Activated CD8-positive, alpha-beta memory T cell treated with anti-CD3 and anti-CD28 coated beads for 24 hours (primary cell): ENCODE data around the gene MTMR3.

Experiments used
- DNase-seq: peaks from one replicate; pipeline ENCODE4 v3.0.0-alpha.2; 2020

The MTMR3 gene

GRCh38 chr22:30005213-30005857 is 122.4 kb downstream of the MTMR3 start:
- DNase-seq: peak; percentile 87

GRCh38 chr22:30007361-30007760 is 124.4 kb downstream of the MTMR3 start:
- DNase-seq: no peak

GRCh38 chr22:30008401-30008800 is 125.4 kb downstream of the MTMR3 start:
- no peak for DNase-seq

- DNase-seq: no peak
These were observed 126.5 kb downstream of the MTMR3 start for GRCh38 chr22:30009478-30009877.

GRCh38 chr22:30010789-30011405 is 127.9 kb downstream of the MTMR3 start:
- DNase-seq: no peak

GRCh38 chr22:30013201-30013600 is 130.2 kb downstream of the MTMR3 start:
- no peak for DNase-seq

- DNase-seq: no peak
These were observed 131.3 kb downstream of the MTMR3 start for GRCh38 chr22:30014244-30014643.

GRCh38 chr22:30015229-30015797 is 132.3 kb downstream of the MTMR3 start:
- DNase-seq: no peak

- no peak for DNase-seq
These were observed 132.9 kb downstream of the MTMR3 start for GRCh38 chr22:30015846-30016245.

- DNase-seq: no peak
These were observed 133.6 kb downstream of the MTMR3 start for GRCh38 chr22:30016596-30016995.

- DNase-seq: no peak
These were observed 134.6 kb downstream of the MTMR3 start for GRCh38 chr22:30017375-30018223.

- no peak for DNase-seq
These were observed 137.5 kb downstream of the MTMR3 start for GRCh38 chr22:30020511-30020910.

GRCh38 chr22:30021338-30021737 is 138.4 kb downstream of the MTMR3 start:
- no peak for DNase-seq

- DNase-seq: no peak
These were observed 139.1 kb downstream of the MTMR3 start for GRCh38 chr22:30021881-30022619.

- DNase-seq: no peak
These were observed 140.2 kb downstream of the MTMR3 start for GRCh38 chr22:30023099-30023660.

GRCh38 chr22:30024231-30024630 is 141.3 kb downstream of the MTMR3 start:
- no peak for DNase-seq

GRCh38 chr22:30025221-30025620 is 142.2 kb downstream of the MTMR3 start:
- no peak for DNase-seq

GRCh38 chr22:30026756-30027155 is 143.8 kb downstream of the MTMR3 start:
- DNase-seq: no peak

- DNase-seq: no peak
These were observed 144.2 kb downstream of the MTMR3 start for GRCh38 chr22:30027169-30027568.

- no peak for DNase-seq
These were observed 144.8 kb downstream of the MTMR3 start for GRCh38 chr22:30027791-30028190.

GRCh38 chr22:30028731-30029130 is 145.8 kb downstream of the MTMR3 start:
- DNase-seq: no peak

- DNase-seq: no peak
These were observed 146.5 kb downstream of the MTMR3 start for GRCh38 chr22:30029512-30029911.

GRCh38 chr22:30030329-30030728 is 147.4 kb downstream of the MTMR3 start:
- no peak for DNase-seq
